ENCODE measurements around the gene SNAPIN.

- no peak for TF ChIP-seq YY1 (IDR thresholded peaks at IDR 0.05; ENCODE audit: insufficient read depth, insufficient read length)
- no peak for TF ChIP-seq SUZ12 (IDR thresholded peaks at IDR 0.05; ENCODE audit: extremely low read depth, insufficient read depth, insufficient read length)
- no peak for TF ChIP-seq ZNF274 (IDR thresholded peaks at IDR 0.05; ENCODE audit: low read depth, low read length)
Observed at GRCh38 chr1:153693466-153693865, 35.0 kb downstream of the SNAPIN start.
